PC-3 (cell line): ENCODE data around the gene GP1BA. TPM values are rescaled to one million over a fixed set of nuclear protein-coding genes. Genes with fewer than 3 reads are reported as not detected.
"Not testable (repeated sequence)": the region's sequence is repeated elsewhere in the genome, so short reads cannot be mapped to it uniquely, and the experiment has no call there.

Experiments used
- ATAC-seq: fragments of 200-7000 bp; cut with Tn5 transposase; 2 replicates; pipeline ENCODE4 v1.9.1; 2020; ENCODE audit warnings: mild to moderate bottlenecking, moderate library complexity
- BruUV-seq: library from RNA; stranded (reverse); fragments of 400-500 nt; replicated peaks from 2 replicates; lab custom pipeline; 2021; lab: Mats Ljungman, UMichigan
- CTCF ChIA-PET: fragments of 300-600 bp; sonication (Branson Sonifier 250); formaldehyde crosslinking; loops from one replicate; lab custom pipeline; 2022; ENCODE audit warnings: antibody characterized with exemption; lab: Charles Lee
- POLR2A ChIA-PET: fragments of 300-600 bp; sonication (Branson Sonifier 250); formaldehyde crosslinking; loops from one replicate; lab custom pipeline; 2022; ENCODE audit warnings: antibody characterized with exemption; ENCODE audit not compliant: unreplicated experiment; lab: Charles Lee
- DNase-seq: peaks from one replicate; pipeline ENCODE4 v3.0.0-alpha.2; 2015
- H2AFZ ChIP-seq: fragments of 300-600 bp; sonication (generic); 2 replicates; pipeline ENCODE4 v1.6.0; 2016; ENCODE audit warnings: antibody characterized with exemption, low read length
- H3F3A ChIP-seq: fragments of 300-600 bp; sonication (generic); one replicate; pipeline ENCODE4 v1.6.0; 2017; ENCODE audit warnings: antibody characterized with exemption, low read length, control low read depth, mild to moderate bottlenecking; ENCODE audit not compliant: unreplicated experiment
- H3K27ac ChIP-seq: fragments of 300-600 bp; sonication (generic); 2 replicates; pipeline ENCODE4 v1.5.1; 2016; ENCODE audit warnings: mild to moderate bottlenecking, low read length
- H3K27me3 ChIP-seq: fragments of 300-600 bp; sonication (generic); 2 replicates; pipeline ENCODE4 v1.6.1; 2016; ENCODE audit warnings: low read length, mixed read lengths
- H3K36me3 ChIP-seq: fragments of 300-600 bp; sonication (generic); 2 replicates; pipeline ENCODE4 v1.6.1; 2016; ENCODE audit warnings: low read depth, mixed run types, low read length, mixed read lengths
- H3K4me1 ChIP-seq: fragments of 300-600 bp; sonication (generic); 2 replicates; pipeline ENCODE4 v1.5.1; 2016; ENCODE audit warnings: low read length; ENCODE audit not compliant: insufficient read depth
- H3K4me2 ChIP-seq: fragments of 300-600 bp; sonication (generic); 2 replicates; pipeline ENCODE4 v1.6.0; 2016; ENCODE audit warnings: low read length
- H3K4me3 ChIP-seq: fragments of 300-600 bp; sonication (generic); 2 replicates; pipeline ENCODE4 v1.5.1; 2016; ENCODE audit warnings: mild to moderate bottlenecking, low read length, mixed read lengths
- H3K79me2 ChIP-seq: fragments of 300-600 bp; sonication (generic); 2 replicates; pipeline ENCODE4 v1.6.1; 2017; ENCODE audit warnings: low read length, mixed read lengths
- H3K9ac ChIP-seq: fragments of 300-600 bp; sonication (generic); 2 replicates; pipeline ENCODE4 v1.6.0; 2016; ENCODE audit warnings: mild to moderate bottlenecking, low read length
- H3K9me2 ChIP-seq: fragments of 300-600 bp; sonication (generic); replicated peaks from 2 replicates; pipeline ENCODE4 v1.6.1; 2016; ENCODE audit warnings: mixed run types, low read length, mixed read lengths
- H3K9me3 ChIP-seq: fragments of 300-600 bp; sonication (generic); 2 replicates; pipeline ENCODE4 v1.6.1; 2016; ENCODE audit warnings: low read length, mixed read lengths
- H4K20me1 ChIP-seq: fragments of 300-600 bp; sonication (generic); 2 replicates; pipeline ENCODE4 v1.6.1; 2016; ENCODE audit warnings: low read length, mixed read lengths
- EZH2 ChIP-seq: fragments of 300-600 bp; sonication (generic); IDR thresholded peaks from one replicate; pipeline ENCODE4 v1.6.1; 2017; ENCODE audit warnings: antibody characterized with exemption, mild to moderate bottlenecking, low read length; ENCODE audit not compliant: unreplicated experiment
- EZH2phosphoT487 ChIP-seq: fragments of 300-600 bp; sonication (generic); IDR thresholded peaks from 2 replicates; pipeline ENCODE4 v1.6.1; 2018; ENCODE audit warnings: mild to moderate bottlenecking, antibody characterized with exemption, low read length, borderline replicate concordance
- intact Hi-C: fragments of 100-400 bp; cut with micrococcal nuclease; formaldehyde crosslinking; loops from 2 replicates; pipeline ENCODE4 v1.9.0; 2023
- total RNA-seq: library from RNA; depleted of rRNA; stranded (reverse); fragments of >200 nt; gene quantifications from 2 replicates; pipeline ENCODE4 v1.2.3, GENCODE V29; 2014
- TF ChIP-seq, protein P1 (sequence below): fragments of 300-600 bp; sonication (generic); conservative IDR thresholded peaks from 2 replicates; pipeline ENCODE4 v1.5.1; 2017; ENCODE audit warnings: antibody characterized with exemption, low read depth, mild to moderate bottlenecking, low read length

GP1BA gene
- total RNA-seq, 1 experiment from 2014 or later = not detected

- Histone ChIP-seq H3K36me3 (no peaks in the 10 kb centered on the region), H3K79me2 (no peaks in the 10 kb centered on the region), H3K4me2 (no peak overlapping the region), H3K27me3 (no peaks in the 10 kb centered on the region), H3K4me3 (no peak overlapping the region), H4K20me1 (no peaks in the 10 kb centered on the region), H3K4me1 (peaks cover 7% of the 10 kb centered on the region), H3F3A (no peaks in the 10 kb centered on the region), H3K9me3 (no peaks in the 10 kb centered on the region), H3K9ac (no peak overlapping the region), H3K27ac (no peak overlapping the region), H3K9me2 (no peaks in the 10 kb centered on the region), H2AFZ (no peak overlapping the region)
- peak; percentile 29 for DNase-seq
- TF ChIP-seq EZH2phosphoT487 = no peak
- TF ChIP-seq EZH2 = no peak
- TF ChIP-seq, protein P1, sequence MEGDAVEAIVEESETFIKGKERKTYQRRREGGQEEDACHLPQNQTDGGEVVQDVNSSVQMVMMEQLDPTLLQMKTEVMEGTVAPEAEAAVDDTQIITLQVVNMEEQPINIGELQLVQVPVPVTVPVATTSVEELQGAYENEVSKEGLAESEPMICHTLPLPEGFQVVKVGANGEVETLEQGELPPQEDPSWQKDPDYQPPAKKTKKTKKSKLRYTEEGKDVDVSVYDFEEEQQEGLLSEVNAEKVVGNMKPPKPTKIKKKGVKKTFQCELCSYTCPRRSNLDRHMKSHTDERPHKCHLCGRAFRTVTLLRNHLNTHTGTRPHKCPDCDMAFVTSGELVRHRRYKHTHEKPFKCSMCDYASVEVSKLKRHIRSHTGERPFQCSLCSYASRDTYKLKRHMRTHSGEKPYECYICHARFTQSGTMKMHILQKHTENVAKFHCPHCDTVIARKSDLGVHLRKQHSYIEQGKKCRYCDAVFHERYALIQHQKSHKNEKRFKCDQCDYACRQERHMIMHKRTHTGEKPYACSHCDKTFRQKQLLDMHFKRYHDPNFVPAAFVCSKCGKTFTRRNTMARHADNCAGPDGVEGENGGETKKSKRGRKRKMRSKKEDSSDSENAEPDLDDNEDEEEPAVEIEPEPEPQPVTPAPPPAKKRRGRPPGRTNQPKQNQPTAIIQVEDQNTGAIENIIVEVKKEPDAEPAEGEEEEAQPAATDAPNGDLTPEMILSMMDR = no peak
- BruUV-seq = no TSS peak
- POLR2A ChIA-PET = no interaction called here
- intact Hi-C loops = no loop called here
- ATAC-seq = no peak
- CTCF ChIA-PET = no interaction called here
Measured at GRCh38 chr17:4913994-4914393, 18.1 kb upstream of the GP1BA start.

- intact Hi-C loops, H3K4me3 ChIP-seq, H3K9me3 ChIP-seq, H3K9ac ChIP-seq, H3K27ac ChIP-seq, CTCF ChIA-PET, H3K4me2 ChIP-seq, POLR2A ChIA-PET, H2AFZ ChIP-seq, DNase-seq, H3F3A ChIP-seq, H3K9me2 ChIP-seq, BruUV-seq, H3K27me3 ChIP-seq, H3K36me3 ChIP-seq, H4K20me1 ChIP-seq, H3K79me2 ChIP-seq, H3K4me1 ChIP-seq, ATAC-seq: not testable (repeated sequence)
Measured at GRCh38 chr17:4914551-4914950, 17.5 kb upstream of the GP1BA start.

- Histone ChIP-seq H2AFZ (no peak overlapping the region), H3K36me3 (no peaks in the 10 kb centered on the region), H3K27me3 (no peaks in the 10 kb centered on the region), H4K20me1 (no peaks in the 10 kb centered on the region), H3K4me2 (no peak overlapping the region), H3K4me1 (no peaks in the 10 kb centered on the region), H3K9me2 (no peaks in the 10 kb centered on the region), H3K79me2 (no peaks in the 10 kb centered on the region), H3K4me3 (no peak overlapping the region), H3K9ac (no peak overlapping the region), H3K27ac (no peak overlapping the region), H3F3A (no peaks in the 10 kb centered on the region), H3K9me3 (no peaks in the 10 kb centered on the region)
- TF ChIP-seq EZH2 (no peak), EZH2phosphoT487 (no peak)
- TF ChIP-seq, protein P1 = no peak
- ChIA-PET CTCF (no interaction called here), POLR2A (no interaction called here)
- intact Hi-C loops = no loop called here
- BruUV-seq = no TSS peak
- no peak for ATAC-seq
- no peak for DNase-seq
Measured at GRCh38 chr17:4919511-4920047, 12.5 kb upstream of the GP1BA start.
